ENCODE results near the gene PACC1. TPM values are rescaled to one million over a fixed set of nuclear protein-coding genes. Genes with fewer than 3 reads are reported as not detected.

The PACC1 gene
- total and polyA plus RNA-seq, 11 donors: 1.8 to 7.9 (median 3.1) TPM

DNA sequence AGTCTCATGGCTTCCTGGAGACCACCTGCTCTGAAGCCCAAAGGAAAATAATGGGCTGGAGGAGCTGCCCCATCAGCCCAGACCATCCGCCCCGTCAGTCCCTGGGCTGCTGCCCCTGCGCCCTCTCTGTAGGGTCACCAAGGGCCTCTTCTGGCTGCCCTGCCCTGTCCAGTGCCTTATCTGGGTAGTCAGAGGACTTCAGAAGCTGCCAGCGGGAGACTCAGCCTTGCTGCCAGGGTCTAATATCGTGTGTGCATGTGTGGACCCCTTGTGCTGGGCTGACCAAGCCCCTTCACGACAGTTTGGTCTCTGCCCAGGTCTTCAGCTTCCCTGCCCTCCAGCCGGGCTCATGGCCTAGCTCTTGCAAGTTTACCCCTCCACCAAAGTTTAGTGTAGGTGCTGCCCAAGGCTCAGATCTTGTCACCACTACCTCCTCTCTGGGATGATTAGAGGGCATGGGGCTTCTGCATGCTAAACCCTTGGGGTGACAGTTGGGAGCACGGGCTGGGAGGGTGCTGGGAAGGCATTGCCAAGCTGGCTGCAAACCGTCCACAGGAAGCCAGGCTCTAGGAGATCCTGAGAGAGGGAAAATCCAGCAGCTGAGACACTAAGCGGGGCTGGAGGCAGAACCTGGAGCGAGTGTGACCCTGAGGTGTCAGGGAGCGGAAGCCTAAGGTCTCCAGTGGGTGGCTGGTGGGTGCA lies 38.6 kb upstream of the PACC1 start:
- peak in 1 of 5 donors; percentile 22 for DNase-seq
- H3K4me1 ChIP-seq: peaks cover 0 to 56% (median 26%) of the 10 kb centered on the region in 12 donors
- H3K4me3 ChIP-seq: no peak overlapping the region
- no peaks in the 10 kb centered on the region for H3K36me3 ChIP-seq
- 56 to 62% (median 59%) methylated on average over 11 to 12 of the region's 12 CpGs for WGBS, 4 donors
- peak in 2 of 4 donors; percentile 2 to 3 for ATAC-seq
- peaks cover 0 to 7% (median 0%) of the 10 kb centered on the region in 12 donors for H3K9me3 ChIP-seq
- TF ChIP-seq, protein P1, sequence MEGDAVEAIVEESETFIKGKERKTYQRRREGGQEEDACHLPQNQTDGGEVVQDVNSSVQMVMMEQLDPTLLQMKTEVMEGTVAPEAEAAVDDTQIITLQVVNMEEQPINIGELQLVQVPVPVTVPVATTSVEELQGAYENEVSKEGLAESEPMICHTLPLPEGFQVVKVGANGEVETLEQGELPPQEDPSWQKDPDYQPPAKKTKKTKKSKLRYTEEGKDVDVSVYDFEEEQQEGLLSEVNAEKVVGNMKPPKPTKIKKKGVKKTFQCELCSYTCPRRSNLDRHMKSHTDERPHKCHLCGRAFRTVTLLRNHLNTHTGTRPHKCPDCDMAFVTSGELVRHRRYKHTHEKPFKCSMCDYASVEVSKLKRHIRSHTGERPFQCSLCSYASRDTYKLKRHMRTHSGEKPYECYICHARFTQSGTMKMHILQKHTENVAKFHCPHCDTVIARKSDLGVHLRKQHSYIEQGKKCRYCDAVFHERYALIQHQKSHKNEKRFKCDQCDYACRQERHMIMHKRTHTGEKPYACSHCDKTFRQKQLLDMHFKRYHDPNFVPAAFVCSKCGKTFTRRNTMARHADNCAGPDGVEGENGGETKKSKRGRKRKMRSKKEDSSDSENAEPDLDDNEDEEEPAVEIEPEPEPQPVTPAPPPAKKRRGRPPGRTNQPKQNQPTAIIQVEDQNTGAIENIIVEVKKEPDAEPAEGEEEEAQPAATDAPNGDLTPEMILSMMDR (IDR thresholded peaks at IDR 0.05): no peak
- no peak for TF ChIP-seq POLR2A (IDR thresholded peaks at IDR 0.05)
- intact Hi-C loops (cut with DNase I): loop anchor here (5.0 to 10.0 kb wide), 13 partner anchors 76 to 779 kb away; partner anchors contain the start of genes PPP2R5A (in 4 of the 10), DTL (in 2 of the 10), INTS7 (in 2 of the 10) and NEK2 (in 1 of the 10)
- H3K27ac ChIP-seq: peak overlapping the region in 9 of 12 donors; percentile 15 to 77 (median 58)
- no peaks in the 10 kb centered on the region for H3K27me3 ChIP-seq

DNA sequence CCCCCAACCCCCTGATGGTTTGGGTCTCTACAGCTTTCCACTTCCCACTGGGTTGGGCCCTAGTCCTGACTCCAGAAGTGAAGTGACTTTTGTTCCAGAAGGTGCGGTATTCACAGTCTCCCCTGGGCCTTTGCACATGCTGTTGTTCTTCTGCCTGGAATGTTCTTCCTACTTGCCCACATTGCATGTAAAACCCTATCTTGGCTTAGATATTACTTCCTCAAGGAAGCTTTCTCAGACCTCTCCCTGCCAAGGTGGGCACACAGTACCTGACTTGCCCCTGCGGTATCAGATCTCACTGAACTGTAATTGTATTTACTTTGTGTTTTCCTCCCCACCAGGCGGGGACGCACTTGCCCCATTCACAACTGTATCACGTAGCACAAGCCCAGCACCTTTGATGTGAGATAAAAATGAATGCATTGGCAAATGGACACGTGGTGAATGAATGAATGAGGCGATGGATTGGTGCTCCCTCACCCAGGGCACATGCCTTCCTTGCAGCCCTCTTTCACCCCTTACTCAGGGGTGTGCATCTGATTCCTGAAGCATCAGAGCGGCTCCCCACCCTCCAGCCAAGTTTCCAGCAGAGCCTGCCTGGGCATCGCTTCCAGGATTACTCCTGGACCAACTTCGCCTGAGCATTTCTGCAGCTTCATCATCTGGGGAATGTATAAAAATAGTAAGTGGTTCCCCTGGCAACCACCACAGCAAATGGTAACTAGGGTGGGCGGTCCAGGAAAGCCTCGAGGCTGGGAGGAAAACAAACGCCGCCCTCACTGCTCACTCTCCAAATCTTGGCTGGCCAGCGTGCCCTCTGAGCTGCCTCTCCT lies 37.9 kb upstream of the PACC1 start:
- no peak for TF ChIP-seq POLR2A (IDR thresholded peaks at IDR 0.05)
- TF ChIP-seq, protein P1 (IDR thresholded peaks at IDR 0.05): no peak
- DNase-seq: peak; percentile 69 to 79 (median 75)
- 36 to 51% (median 37%) methylated on average over 10 to 15 of the region's 15 CpGs for WGBS, 4 donors
- Histone ChIP-seq H3K4me3 (no peak overlapping the region), H3K9me3 (no peaks in the 10 kb centered on the region), H3K27me3 (no peaks in the 10 kb centered on the region), H3K36me3 (peaks cover 0 to 2% (median 0%) of the 10 kb centered on the region in 9 donors), H3K4me1 (peaks cover 0 to 56% (median 26%) of the 10 kb centered on the region in 12 donors), H3K27ac (peak overlapping the region in 8 of 12 donors; percentile 32 to 77 (median 60))
- ATAC-seq: peak; percentile 53 to 76 (median 58)
- intact Hi-C loops (cut with DNase I): loop anchor here (5.0 to 10.0 kb wide), 13 partner anchors 75 to 778 kb away; partner anchors contain the start of genes PPP2R5A (in 4 of the 10), DTL (in 2 of the 10), INTS7 (in 2 of the 10) and NEK2 (in 1 of the 10)

DNA sequence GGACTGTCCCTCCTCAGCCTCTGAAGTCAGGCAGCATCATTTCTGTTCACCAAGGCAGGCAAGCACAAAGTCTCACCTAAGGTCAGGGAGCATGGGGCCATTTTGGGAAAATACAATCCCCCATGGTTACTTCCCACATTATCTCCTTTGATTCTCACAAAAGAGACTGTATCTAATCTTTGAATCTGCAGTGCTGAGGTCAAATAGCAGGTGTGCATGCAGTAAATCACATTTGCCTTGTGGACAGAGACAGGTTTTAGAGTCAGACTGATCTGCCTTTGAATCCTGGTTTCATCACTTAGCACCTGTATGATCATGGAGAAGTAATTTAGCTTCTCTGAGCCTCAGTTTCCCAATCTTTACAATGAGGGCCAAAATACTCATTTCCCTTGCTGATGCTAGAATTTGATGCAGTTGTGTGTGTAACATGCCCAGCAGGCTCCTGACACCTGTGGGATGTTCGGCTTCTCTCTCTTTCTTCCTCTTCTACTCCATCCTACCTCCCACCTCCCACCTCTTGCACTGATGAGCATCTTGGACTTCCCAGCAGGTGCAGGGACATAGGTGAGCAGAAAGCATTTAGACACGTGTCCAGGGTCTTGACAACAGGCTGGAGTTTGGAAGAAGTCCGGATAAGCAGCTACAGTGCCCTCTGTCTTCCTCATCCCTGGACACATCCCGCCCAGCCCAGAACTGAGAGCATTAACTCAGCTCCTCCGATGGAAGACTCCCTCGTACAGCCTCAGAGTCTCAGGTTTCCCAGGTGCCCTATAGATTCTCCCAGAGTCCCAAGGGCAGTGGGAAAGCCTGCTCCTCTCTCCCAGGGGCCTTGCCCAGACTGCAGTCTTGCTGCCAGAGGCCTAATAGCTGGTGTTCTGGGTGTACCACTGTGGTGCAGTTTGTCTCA lies 37.0 kb upstream of the PACC1 start:
- H3K27me3 ChIP-seq: no peaks in the 10 kb centered on the region
- DNase-seq (no peak), ATAC-seq (no peak)
- no peaks in the 10 kb centered on the region for H3K9me3 ChIP-seq
- H3K36me3 ChIP-seq: peaks cover 0 to 6% (median under 1%) of the 10 kb centered on the region in 9 donors
- 84 to 93% (median 91%) methylated on average over 6 of the region's 6 CpGs for WGBS, 4 donors
- intact Hi-C loops (cut with DNase I): loop anchor here (5.0 to 10.0 kb wide), 13 partner anchors 74 to 777 kb away; partner anchors contain the start of genes PPP2R5A (in 4 of the 10), DTL (in 2 of the 10), INTS7 (in 2 of the 10) and NEK2 (in 1 of the 10)
- H3K4me1 ChIP-seq: peaks cover 0 to 54% (median 26%) of the 10 kb centered on the region in 12 donors
- no peak for TF ChIP-seq POLR2A (IDR thresholded peaks at IDR 0.05)
- TF ChIP-seq, protein P1 (IDR thresholded peaks at IDR 0.05): no peak
- no peak overlapping the region for H3K4me3 ChIP-seq
- peak overlapping the region in 1 of 12 donors; percentile 75 for H3K27ac ChIP-seq
